K562 (cell line): ENCODE data around the gene UROD. TPM values are rescaled to one million over a fixed set of nuclear protein-coding genes. Genes with fewer than 3 reads are reported as not detected.

ENCODE experiments used
- CEBPG ChIP-seq, 3 experiments: fragments of 200-800 bp in 1 of 3; sonication (Bioruptor generic) in 1 of 3; sonication (generic) in 1 of 3; formaldehyde crosslinking in 1 of 3; IDR thresholded peaks in 2 of 3; conservative IDR thresholded peaks in 1 of 3; 2 replicates each; pipeline versions ENCODE4 v1.6.1 to v1.8.0; 2016 to 2022; ENCODE audit warnings: missing compliant biosample characterization in 2 of 3, missing genetic modification characterization in 2 of 3, mild to moderate bottlenecking in 1 of 3, missing genetic modification reagents in 1 of 3
- CHAMP1 ChIP-seq: fragments of 450-650 bp; IDR thresholded peaks from 2 replicates; pipeline ENCODE4 v1.6.1; 2016; ENCODE audit warnings: mild to moderate bottlenecking
- CREB1 ChIP-seq, 2 experiments: sonication (generic) in 1 of 2; formaldehyde crosslinking in 1 of 2; IDR thresholded peaks; 2 replicates each; pipeline versions ENCODE4 v1.6.1 to v1.8.0; 2012 to 2022; ENCODE audit warnings: inconsistent platforms in 1 of 2, mild to moderate bottlenecking in 1 of 2, missing genetic modification reagents in 1 of 2, moderate library complexity in 1 of 2
- ILF3 ChIP-seq: fragments of 450-650 bp; IDR thresholded peaks from 2 replicates; pipeline ENCODE4 v1.6.1; 2018; ENCODE audit warnings: antibody characterized with exemption, mild to moderate bottlenecking, moderate library complexity, borderline replicate concordance
- KDM1A ChIP-seq, 2 experiments: fragments of 450-650 bp; IDR thresholded peaks; 2 replicates each; pipeline ENCODE4 v1.6.1; 2016; ENCODE audit warnings: mild to moderate bottlenecking in 2 of 2
- MYBL2 ChIP-seq, 2 experiments: fragments of 450-650 bp in 1 of 2; sonication (generic) in 1 of 2; formaldehyde crosslinking in 1 of 2; IDR thresholded peaks; 2 replicates each; pipeline versions ENCODE4 v1.6.1 to v1.8.1; 2017 to 2022; ENCODE audit warnings: borderline replicate concordance in 1 of 2, inconsistent platforms in 1 of 2, low read depth in 1 of 2, mild to moderate bottlenecking in 1 of 2, missing genetic modification reagents in 1 of 2, moderate library complexity in 1 of 2
- MYC ChIP-seq, 2 experiments: fragments of 250-450 bp in 1 of 2; sonication (Bioruptor Pico) in 1 of 2; IDR thresholded peaks; 2 replicates each; pipeline versions ENCODE4 v1.5.1 to v1.6.1; 2012 to 2021; ENCODE audit warnings: low read depth in 2 of 2, borderline replicate concordance in 1 of 2, improper control_type of control experiment in 1 of 2, low read length in 1 of 2, mild to moderate bottlenecking in 1 of 2, moderate library complexity in 1 of 2
- PML ChIP-seq: IDR thresholded peaks from 2 replicates; pipeline ENCODE4 v1.6.1; 2012; ENCODE audit warnings: low read length, inconsistent platforms
- POLR2A ChIP-seq: fragments of 450-650 bp; conservative IDR thresholded peaks from 2 replicates; pipeline ENCODE4 v1.6.1; 2016
- POLR2AphosphoS2 ChIP-seq: IDR thresholded peaks from 2 replicates; pipeline ENCODE4 v1.6.1; 2012; ENCODE audit warnings: low read length, improper control_type of control experiment
- RB1 ChIP-seq: fragments of 450-650 bp; IDR thresholded peaks from 2 replicates; pipeline ENCODE4 v1.6.1; 2017; ENCODE audit warnings: low read depth, mild to moderate bottlenecking
- SAFB2 ChIP-seq: fragments of 200-400 bp; formaldehyde crosslinking; IDR thresholded peaks from 2 replicates; pipeline ENCODE4 v1.6.1; 2018; ENCODE audit warnings: borderline replicate concordance, low read length, low read depth, moderate library complexity; ENCODE audit not compliant: severe bottlenecking
- SETDB1 ChIP-seq: IDR thresholded peaks from one replicate; pipeline ENCODE4 v1.6.1; 2012; ENCODE audit warnings: low read length, control low read depth, inconsistent platforms
- SMAD3 ChIP-seq: fragments of 450-650 bp; formaldehyde crosslinking; conservative IDR thresholded peaks from 2 replicates; pipeline ENCODE4 v1.4.0; 2020; ENCODE audit warnings: mild to moderate bottlenecking
- XRCC4 ChIP-seq: IDR thresholded peaks from one replicate; pipeline ENCODE4 v1.6.1; 2011; ENCODE audit not compliant: insufficient read depth, insufficient read length; ENCODE audit errors: extremely low read depth
- ZBTB26 ChIP-seq: fragments of 450-650 bp; formaldehyde crosslinking; IDR thresholded peaks from 2 replicates; pipeline ENCODE4 v1.4.0; 2022; ENCODE audit warnings: missing genetic modification characterization
- ZFP1 ChIP-seq: fragments of 450-650 bp; formaldehyde crosslinking; IDR thresholded peaks from 2 replicates; pipeline ENCODE4 v1.4.0; 2020; ENCODE audit warnings: mild to moderate bottlenecking, mixed read lengths
- ZNF184 ChIP-seq: sonication (generic); formaldehyde crosslinking; IDR thresholded peaks from 2 replicates; pipeline ENCODE4 v1.5.0; 2020; ENCODE audit warnings: missing genetic modification reagents
- ZNF212 ChIP-seq: fragments of 450-650 bp; formaldehyde crosslinking; IDR thresholded peaks from 2 replicates; pipeline ENCODE4 v1.4.0; 2020; ENCODE audit warnings: mild to moderate bottlenecking
- ZNF717 ChIP-seq: fragments of 250-450 bp; sonication (Bioruptor Pico); IDR thresholded peaks from 2 replicates; pipeline ENCODE4 v1.5.0; 2021
- ZNF785 ChIP-seq: fragments of 250-450 bp; sonication (Bioruptor Pico); IDR thresholded peaks from 2 replicates; pipeline ENCODE4 v1.4.0; 2020; ENCODE audit warnings: mild to moderate bottlenecking
- polyA plus RNA-seq, 8 experiments: library from polyadenylated mRNA; depleted of rRNA in 4 of 8; stranded (reverse) in 5 of 8; unstranded in 3 of 8; fragments of >200 nt; fragmentation: Nextera tagmentation in 2 of 8; fragmentation: Illumina TruSeq in 1 of 8; extraction: Ambion mirVana in 2 of 8; extraction: Trizol in 1 of 8; gene quantifications; 2 replicates each; pipeline versions ENCODE4 v1.2.1 to v1.2.3, GENCODE V29; 2011 to 2014; ENCODE audit warnings: inconsistent platforms in 1 of 8, missing spikeins in 1 of 8
- total RNA-seq, 7 experiments: library from RNA; depleted of rRNA in 6 of 7; stranded (reverse); fragments of >200 nt in 6 of 7; fragmentation: Illumina TruSeq in 2 of 7; extraction: Trizol in 2 of 7; gene quantifications; 2 replicates each; pipeline versions ENCODE4 v1.2.1 to v1.2.3, GENCODE V29; 2011 to 2021; ENCODE audit warnings: low replicate concordance in 1 of 7
- TF ChIP-seq, protein P1 (sequence below): sonication (generic); formaldehyde crosslinking; IDR thresholded peaks from 2 replicates; pipeline ENCODE4 v1.8.1; 2022; ENCODE audit warnings: missing genetic modification reagents

UROD gene
- total and polyA plus RNA-seq, 9 of the 15 experiments (the other 6 are each of a cell fraction or from before 2014, with no cell fraction given): 533 to 2,933 (median 1,100) TPM

DNA sequence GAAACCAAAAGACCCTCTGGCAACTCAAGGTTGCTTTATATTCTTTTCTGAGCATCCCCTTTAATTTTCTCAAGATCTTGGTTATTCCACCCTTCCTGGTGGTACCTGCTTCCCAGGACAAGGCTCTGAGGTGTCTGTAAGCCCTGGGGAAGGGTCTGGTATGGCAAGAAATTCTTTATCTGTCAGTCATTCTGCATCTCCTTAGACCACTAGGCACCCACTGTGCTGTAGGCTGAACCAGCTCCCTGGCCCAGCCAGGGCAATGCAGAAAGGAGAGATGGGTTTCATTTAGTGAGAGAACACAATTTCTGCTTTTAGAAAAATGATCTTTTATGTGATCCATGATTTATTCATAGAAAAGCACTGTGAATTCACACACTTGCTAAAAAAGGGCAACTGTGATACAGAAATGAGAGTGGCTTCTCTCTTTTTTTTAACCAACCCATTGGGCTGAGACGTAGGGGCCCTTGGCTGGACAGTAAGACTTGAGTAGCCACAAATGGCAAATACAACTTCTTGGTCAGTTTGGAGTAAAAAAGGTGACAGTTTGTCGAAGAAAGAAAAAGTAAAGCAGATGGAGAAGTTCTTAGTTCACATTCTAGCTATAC, 4.1 kb downstream of the UROD start (continued):
- TF ChIP-seq SETDB1: no peak
- TF ChIP-seq RB1: no peak
- peak; percentile 33; the same call in 1 of the 2 replicates for TF ChIP-seq ILF3
- peak; percentile 26; the same call in 1 of the 2 replicates for TF ChIP-seq PML
- no peak for TF ChIP-seq XRCC4
- TF ChIP-seq, protein P1, sequence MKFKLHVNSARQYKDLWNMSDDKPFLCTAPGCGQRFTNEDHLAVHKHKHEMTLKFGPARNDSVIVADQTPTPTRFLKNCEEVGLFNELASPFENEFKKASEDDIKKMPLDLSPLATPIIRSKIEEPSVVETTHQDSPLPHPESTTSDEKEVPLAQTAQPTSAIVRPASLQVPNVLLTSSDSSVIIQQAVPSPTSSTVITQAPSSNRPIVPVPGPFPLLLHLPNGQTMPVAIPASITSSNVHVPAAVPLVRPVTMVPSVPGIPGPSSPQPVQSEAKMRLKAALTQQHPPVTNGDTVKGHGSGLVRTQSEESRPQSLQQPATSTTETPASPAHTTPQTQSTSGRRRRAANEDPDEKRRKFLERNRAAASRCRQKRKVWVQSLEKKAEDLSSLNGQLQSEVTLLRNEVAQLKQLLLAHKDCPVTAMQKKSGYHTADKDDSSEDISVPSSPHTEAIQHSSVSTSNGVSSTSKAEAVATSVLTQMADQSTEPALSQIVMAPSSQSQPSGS: no peak
- no peak for TF ChIP-seq KDM1A (IDR thresholded peaks at IDR 0.05)
- no peak for TF ChIP-seq SAFB2
- TF ChIP-seq ZNF212 (CRISPR knock-in tag): peak; percentile 45; the same call in 1 of the 2 replicates
- TF ChIP-seq ZBTB26 (CRISPR knock-in tag): no peak
- no peak for TF ChIP-seq CHAMP1
- no peak for TF ChIP-seq ZNF717 (CRISPR knock-in tag)
- TF ChIP-seq MYC (IDR thresholded peaks at IDR 0.05; ENCODE audit: low read depth, low read length): no peak
- no peak for TF ChIP-seq MYC (CRISPR knock-in tag; IDR thresholded peaks at IDR 0.05; ENCODE audit: borderline replicate concordance, low read depth)
- TF ChIP-seq SMAD3: 0 out of 2 replicates have a peak, but pooled peaks have one; percentile 18
- peak; percentile 26 for TF ChIP-seq POLR2A
- no peak for TF ChIP-seq CREB1 (IDR thresholded peaks at IDR 0.05)
- TF ChIP-seq CREB1 (CRISPR knock-in tag; IDR thresholded peaks at IDR 0.05): no peak
- 0 out of 2 replicates have a peak, but pooled peaks have one; percentile 92 for TF ChIP-seq POLR2AphosphoS2
- no peak for TF ChIP-seq MYBL2 (IDR thresholded peaks at IDR 0.05; ENCODE audit: low read depth)
- TF ChIP-seq MYBL2 (CRISPR knock-in tag; IDR thresholded peaks at IDR 0.05; ENCODE audit: borderline replicate concordance): no peak
- TF ChIP-seq CEBPG (CRISPR knock-in tag; IDR thresholded peaks at IDR 0.05): no peak
- no peak for TF ChIP-seq CEBPG (tag; conservative IDR thresholded peaks at IDR 0.05 in 1 of 2, IDR thresholded peaks at IDR 0.05 in 1 of 2)
- no peak for TF ChIP-seq ZNF785 (CRISPR knock-in tag)
- no peak for TF ChIP-seq ZNF184 (CRISPR knock-in tag)
- TF ChIP-seq ZFP1 (CRISPR knock-in tag): no peak
